CD4-positive, alpha-beta T cell treated with Interleukin-17A for 4 hours (primary cell): ENCODE results near the gene ATP6V0A1.
"Not testable (repeated sequence)": the region's sequence is repeated elsewhere in the genome, so short reads cannot be mapped to it uniquely, and the experiment has no call there.

ENCODE experiments used
- DNase-seq: peaks from one replicate; pipeline ENCODE4 v3.0.0-alpha.2; 2020; ENCODE audit warnings: mixed read lengths

ATP6V0A1 gene

GRCh38 chr17:42521036-42521435 is 62.4 kb downstream of the ATP6V0A1 start:
- DNase-seq: no peak

DNA sequence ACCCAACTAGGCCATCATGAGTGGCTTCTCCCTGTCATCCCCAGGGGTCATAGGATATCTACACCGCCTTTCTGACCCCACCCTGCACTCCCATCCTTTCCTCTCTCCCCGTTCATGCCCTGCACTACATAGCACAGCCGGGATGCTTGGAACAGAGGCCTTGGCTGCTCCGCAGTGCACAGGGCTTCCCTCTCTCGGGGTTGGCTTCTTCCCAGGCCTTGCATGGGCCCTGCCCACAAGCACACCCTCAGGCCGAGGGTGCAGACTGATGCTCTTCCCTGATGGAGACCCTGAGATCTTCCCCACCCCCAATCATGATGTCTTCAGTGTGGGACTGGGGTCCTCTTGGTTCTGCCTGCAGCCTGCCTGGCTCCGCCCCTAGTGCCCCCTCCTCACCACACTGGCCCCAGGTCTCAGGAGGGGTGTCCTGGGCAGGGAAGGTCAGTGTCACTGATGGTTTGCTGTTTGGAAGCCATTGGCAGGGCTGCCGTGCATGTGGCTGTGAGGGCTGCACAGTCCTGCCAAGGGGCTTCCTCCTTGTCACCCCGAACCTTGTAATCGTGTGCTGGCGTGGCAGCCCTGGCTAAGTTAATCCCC is 63.1 kb downstream of the ATP6V0A1 start:
- no peak for DNase-seq

DNA sequence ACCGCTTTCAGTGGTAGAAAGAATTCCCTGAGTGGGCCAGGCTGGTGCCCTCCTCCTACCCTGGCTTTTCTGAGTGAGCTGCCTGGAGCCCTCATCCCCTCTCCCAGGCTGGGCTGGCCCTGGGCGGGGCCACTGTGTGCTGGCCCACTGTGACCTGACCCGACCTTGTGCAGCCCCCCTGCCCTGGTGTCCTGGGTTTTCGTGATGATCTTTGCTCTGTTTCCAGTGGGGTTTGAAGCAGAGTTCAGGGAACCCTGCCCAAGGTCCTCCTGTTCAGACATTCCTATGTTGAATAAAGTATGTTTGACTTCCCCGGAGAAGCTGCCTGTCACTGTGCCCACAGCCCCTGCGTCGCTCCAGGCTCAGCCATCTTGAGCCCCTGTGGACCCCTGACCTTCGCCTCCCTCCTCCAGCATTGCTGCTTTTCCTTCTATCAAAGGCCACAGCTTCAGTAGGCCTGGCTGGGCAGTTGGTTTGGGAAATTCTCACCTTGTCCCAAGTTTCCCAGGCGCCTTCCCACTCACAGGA is 63.6 kb downstream of the ATP6V0A1 start:
- DNase-seq: no peak

GRCh38 chr17:42522798-42523278 is 64.2 kb downstream of the ATP6V0A1 start:
- no peak for DNase-seq

DNA sequence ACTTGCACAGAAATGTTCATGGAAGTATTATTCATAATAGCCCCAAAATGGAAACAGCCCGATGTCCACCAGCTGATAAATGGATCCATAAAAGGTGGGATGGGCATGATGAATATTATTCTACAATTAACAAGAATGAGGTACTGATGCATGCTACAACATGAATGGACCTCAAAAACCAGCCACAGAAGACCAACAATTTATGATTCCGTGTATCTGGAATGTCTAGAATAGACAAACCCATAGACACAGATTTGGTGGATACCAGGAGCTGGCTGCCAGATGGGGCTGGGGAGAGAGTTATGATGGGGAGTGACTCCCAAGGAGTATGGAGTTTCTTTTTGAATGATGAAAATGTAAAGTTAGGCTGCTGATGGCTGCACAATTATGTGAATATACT is 66.5 kb downstream of the ATP6V0A1 start:
- no peak for DNase-seq

- DNase-seq: no peak
Observed at GRCh38 chr17:42526031-42526444, 67.4 kb downstream of the ATP6V0A1 start.

DNA sequence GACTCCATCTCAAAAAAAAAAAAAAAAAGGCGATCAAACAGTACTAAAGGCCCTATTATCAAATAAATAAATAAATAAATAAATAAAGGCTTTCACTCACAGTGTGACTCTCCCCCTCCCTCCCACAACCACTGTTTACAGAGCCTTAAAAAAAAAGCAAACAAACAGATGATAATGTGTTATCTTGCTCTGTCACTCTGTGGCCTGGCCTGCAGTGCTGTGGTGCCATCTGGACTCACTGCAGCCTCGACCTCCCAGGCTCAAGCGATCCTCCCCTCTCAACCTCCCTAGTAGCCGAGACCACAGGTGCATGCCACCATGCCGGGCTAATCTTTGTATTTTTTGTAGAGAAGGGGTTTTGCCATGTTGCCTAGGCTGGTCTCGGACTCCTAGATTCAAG is 69.3 kb downstream of the ATP6V0A1 start:
- no peak for DNase-seq

DNA sequence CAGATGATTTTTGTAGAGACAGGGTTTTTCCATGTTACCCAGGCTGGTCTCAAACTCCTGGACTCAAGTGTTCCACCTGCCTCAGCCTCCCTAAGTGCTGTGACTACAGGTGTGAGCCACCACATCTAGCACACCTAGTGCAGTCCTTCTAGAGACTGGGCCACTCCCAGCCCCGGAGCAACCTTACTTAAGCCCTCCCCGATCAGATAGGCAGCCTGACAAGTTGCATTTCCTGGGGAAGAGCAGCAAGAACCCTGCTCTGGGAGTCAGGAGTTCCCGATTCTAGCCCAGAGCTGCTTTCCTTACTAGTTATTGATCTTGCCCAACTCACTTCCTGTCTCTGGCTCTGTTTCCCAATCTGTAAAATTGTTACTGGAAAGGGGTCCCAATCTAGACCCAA is 70.4 kb downstream of the ATP6V0A1 start:
- no peak for DNase-seq

DNA sequence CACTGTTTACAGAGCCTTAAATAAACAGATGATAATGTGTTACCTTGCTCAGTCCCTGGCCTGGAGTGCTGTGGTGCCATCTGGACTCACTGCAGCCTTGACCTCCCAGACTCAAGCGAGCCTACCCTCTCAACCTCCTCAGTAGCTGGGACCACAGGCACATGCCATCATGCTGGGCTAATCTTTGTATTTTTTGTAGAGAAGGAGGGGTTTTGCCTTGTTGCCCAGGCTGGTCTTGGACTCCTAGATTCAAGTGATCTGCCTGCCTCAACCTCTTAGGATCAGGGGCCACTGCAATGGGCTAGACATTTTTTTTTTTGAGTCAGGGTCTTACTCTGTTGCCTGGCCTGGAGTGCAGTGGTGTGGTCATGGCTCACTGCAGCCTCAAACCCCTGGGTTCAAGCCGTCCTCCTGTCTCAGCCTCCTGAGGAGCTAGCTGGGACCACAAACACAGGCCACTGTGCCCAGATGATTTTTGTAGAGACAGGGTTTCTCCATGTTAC is 72.3 kb downstream of the ATP6V0A1 start:
- DNase-seq: no peak

DNA sequence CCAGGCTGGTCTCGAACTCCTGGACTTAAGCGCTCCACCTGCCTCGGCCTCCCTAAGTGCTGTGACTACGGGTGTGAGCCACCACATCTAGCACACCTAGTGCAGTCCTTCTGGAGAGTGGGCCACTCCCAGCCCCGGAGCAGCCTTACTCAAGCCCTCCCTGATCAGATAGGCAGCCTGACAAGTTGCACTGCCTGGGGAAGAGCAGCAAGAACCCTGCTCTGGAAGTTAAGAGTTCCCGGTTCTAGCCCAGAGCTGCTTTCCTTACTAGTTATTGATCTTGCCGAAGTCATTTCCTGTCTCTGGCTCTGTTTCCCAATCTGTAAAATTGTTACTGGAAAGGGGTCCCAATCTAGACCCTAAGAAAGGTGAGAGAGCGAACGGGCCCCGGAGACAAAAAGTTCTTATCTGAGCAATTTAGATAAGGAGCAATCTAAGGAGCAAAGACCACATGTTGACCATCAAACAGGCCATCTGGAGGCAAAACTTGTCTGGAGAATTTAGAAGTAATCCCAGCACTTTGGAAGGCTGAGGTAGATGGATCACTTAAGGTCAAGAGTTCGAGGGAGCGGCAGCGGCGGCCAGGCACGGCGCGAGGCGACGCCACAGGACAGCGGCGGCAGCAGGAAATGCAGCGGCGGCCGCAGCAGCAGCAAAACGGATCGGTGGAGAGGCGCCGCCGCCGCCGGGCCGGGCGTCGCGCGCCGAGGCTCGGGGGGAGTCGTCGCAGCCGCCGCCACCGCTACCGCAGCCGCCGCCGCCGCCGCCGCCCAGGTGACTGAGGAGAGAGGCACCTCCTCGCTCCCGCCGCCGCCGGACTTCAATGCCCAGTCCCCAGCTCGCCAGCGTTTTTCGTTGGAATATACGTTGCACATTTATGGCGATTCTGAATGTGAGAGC is 73.0 kb downstream of the ATP6V0A1 start:
- peak; percentile 73 for DNase-seq

DNA sequence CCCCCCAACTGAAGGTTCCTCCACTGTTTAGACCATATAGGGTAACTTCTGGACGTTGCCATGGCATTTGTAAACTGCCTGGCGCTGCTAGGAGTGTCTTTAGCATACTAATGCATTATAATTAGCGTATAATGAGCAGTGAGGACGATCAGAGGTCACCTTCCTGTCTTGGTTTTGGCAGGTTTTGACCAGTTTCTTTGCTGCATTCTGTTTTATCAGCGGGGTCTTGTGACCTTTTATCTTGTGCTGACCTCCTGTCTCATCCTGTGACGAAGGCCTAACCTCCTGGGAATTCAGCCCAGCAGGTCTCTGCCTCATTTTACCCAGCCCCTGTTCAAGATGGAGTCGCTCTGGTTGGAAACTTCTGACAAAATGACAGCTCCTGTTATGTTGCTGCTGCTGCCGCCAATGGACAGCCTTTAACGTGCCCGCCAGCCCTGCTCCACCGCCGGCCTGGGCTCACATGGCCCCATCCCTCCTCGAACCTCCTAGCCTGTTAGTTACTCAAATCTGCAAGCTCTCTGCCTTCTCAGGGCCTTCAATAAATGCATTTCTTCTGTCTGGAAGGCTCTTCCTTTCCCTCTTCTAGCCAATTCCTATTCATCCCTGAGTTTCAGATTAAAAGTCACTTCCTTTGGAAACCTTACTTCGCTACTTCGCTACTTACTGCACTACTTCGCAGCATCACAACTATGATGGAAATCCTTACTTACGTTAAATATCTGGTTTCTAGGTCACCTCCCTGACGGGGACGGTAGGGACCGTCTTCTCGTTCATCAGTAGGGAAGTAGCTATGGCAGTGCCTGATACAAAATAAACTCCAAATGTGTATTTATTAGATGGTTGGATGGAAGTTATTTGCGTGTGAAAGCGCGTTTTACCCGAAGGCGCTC is 76.7 kb downstream of the ATP6V0A1 start:
- no peak for DNase-seq

- peak; percentile 86 for DNase-seq
Observed at GRCh38 chr17:42536048-42536371, 77.3 kb downstream of the ATP6V0A1 start, which contains the start of gene NAGLU. Gene NAGLU, plus strand, starts transcription at chr17:42536241. Its CDS starts 32 bp downstream, at chr17:42536273.

DNA sequence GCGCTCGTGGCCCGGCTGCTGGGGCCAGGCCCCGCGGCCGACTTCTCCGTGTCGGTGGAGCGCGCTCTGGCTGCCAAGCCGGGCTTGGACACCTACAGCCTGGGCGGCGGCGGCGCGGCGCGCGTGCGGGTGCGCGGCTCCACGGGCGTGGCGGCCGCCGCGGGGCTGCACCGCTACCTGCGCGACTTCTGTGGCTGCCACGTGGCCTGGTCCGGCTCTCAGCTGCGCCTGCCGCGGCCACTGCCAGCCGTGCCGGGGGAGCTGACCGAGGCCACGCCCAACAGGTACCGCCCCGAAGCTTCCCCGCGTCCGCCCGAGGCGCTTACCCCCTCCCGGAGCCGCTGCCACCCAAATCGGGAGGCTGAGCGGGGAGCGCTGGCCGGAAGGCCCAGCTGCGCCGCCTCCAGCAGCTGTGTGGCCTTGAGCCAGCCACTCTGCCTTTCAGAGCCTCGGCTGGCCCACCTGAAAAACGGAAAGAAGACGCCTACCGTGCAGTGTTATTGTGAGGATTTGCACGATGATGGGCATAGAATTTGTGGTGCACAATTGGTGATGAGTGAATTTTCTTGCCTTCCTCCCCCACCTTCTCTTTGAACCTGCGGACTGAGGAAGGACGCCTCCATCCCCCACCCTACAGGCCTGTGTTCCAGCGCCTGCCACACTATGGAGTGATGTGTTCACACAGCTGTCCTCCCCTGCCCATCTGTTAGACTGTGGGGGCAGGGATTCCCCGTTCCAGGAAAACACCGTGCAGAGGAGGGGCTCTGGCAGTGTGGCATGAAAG is 77.9 kb downstream of the ATP6V0A1 start:
- DNase-seq: peak; percentile 84

DNA sequence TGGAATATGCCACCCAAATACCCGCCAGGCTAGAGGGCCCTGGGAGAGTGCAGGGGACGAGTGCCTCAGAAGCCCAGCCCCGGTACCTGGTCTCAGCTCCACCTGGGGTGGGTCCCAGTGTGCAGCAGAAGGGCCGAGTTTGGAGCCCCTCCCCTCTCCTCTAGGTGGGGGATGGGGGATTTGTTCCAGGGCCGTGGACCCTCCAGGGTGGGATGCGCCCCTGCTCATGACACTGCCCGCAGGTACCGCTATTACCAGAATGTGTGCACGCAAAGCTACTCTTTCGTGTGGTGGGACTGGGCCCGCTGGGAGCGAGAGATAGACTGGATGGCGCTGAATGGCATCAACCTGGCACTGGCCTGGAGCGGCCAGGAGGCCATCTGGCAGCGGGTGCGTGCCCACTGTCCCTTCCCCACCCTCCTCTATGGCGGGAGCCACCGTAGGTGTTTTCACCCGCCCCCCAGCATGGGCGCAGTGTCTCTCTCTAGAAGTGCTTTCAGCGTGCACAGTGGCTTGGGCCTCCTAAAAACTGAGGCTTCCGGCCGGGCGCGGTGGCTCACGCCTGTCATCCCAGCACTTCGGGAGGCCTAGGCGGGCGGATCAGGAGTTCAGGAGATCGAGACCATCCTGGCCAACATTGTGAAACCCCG is 78.6 kb downstream of the ATP6V0A1 start:
- DNase-seq: no peak

DNA sequence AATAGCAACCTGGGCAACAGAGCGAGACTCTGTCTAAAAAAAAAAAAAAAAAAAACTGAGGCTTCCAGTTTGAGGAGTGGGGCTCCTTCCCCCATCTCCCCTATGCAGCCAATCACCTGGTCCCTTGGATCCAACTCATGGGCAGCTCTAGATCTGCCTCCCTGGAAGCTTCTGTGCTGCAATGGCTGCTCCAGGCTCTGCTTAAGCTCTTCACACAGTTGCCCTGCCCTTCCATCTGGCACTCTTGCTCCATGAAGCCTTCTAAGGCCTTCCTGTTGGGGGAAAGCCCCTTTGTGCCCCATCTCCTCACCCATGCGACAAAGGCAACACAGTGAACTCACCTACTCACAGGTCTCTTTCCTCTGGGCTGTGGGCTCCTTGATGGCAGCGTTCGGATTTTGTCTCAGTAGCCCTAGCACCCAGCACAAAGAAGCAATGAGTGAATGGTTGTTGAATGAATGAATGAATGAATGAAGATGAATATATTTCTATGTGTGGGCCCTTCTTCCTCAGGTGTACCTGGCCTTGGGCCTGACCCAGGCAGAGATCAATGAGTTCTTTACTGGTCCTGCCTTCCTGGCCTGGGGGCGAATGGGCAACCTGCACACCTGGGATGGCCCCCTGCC is 79.3 kb downstream of the ATP6V0A1 start:
- DNase-seq: no peak

GRCh38 chr17:42538482-42538881 is 79.8 kb downstream of the ATP6V0A1 start:
- no peak for DNase-seq

- not testable (repeated sequence) for DNase-seq
Observed at GRCh38 chr17:42540558-42540957, 81.9 kb downstream of the ATP6V0A1 start.

GRCh38 chr17:42541041-42541833 is 82.6 kb downstream of the ATP6V0A1 start:
- DNase-seq: peak; percentile 59

DNA sequence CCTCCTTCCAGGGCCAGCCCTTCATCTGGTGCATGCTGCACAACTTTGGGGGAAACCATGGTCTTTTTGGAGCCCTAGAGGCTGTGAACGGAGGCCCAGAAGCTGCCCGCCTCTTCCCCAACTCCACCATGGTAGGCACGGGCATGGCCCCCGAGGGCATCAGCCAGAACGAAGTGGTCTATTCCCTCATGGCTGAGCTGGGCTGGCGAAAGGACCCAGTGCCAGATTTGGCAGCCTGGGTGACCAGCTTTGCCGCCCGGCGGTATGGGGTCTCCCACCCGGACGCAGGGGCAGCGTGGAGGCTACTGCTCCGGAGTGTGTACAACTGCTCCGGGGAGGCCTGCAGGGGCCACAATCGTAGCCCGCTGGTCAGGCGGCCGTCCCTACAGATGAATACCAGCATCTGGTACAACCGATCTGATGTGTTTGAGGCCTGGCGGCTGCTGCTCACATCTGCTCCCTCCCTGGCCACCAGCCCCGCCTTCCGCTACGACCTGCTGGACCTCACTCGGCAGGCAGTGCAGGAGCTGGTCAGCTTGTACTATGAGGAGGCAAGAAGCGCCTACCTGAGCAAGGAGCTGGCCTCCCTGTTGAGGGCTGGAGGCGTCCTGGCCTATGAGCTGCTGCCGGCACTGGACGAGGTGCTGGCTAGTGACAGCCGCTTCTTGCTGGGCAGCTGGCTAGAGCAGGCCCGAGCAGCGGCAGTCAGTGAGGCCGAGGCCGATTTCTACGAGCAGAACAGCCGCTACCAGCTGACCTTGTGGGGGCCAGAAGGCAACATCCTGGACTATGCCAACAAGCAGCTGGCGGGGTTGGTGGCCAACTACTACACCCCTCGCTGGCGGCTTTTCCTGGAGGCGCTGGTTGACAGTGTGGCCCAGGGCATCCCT is 84.8 kb downstream of the ATP6V0A1 start:
- DNase-seq: no peak
